22Rv1 (cell line): ENCODE results near the gene HSP90AB1.
A peak's percentile ranks its signal among the peaks of the same experiment; 100 is the strongest.

Experiments used
- H3K27ac ChIP-seq: fragments of 450-650 bp; 2 replicates; pipeline ENCODE4 v1.5.1; 2017
- CTCF ChIP-seq: fragments of 450-650 bp; IDR thresholded peaks from 2 replicates; pipeline ENCODE4 v1.5.1; 2017; ENCODE audit warnings: mild to moderate bottlenecking
- ZFX ChIP-seq: fragments of 450-650 bp; IDR thresholded peaks from 2 replicates; pipeline ENCODE4 v1.6.1; 2017; ENCODE audit warnings: antibody characterized with exemption, borderline replicate concordance

HSP90AB1 gene

GRCh38 chr6:44223319-44224028 lies 23.4 kb upstream of the HSP90AB1 start, which contains the start of gene SLC29A1:
Gene SLC29A1, plus strand, starts transcription at chr6:44223595. Its CDS starts 3,719 bp downstream, at chr6:44227314.
- peak within 1 kb of the TSS; percentile 79 for H3K27ac ChIP-seq
- TF ChIP-seq ZFX (no peak), CTCF (peak; percentile 33; the same call in 1 of the 2 replicates)

- 0 out of 2 replicates have a peak, but pooled peaks have one; percentile 3 for TF ChIP-seq CTCF
- TF ChIP-seq ZFX, result no peak
- H3K27ac ChIP-seq, result peak overlapping the region; percentile 79
Measured at GRCh38 chr6:44224029-44224964, 22.6 kb upstream of the HSP90AB1 start.

GRCh38 chr6:44224965-44225305 lies 22.0 kb upstream of the HSP90AB1 start:
- peak overlapping the region; percentile 79; the same call in 1 of the 2 replicates for H3K27ac ChIP-seq
- TF ChIP-seq CTCF (no peak), ZFX (no peak)

GRCh38 chr6:44225579-44226325 lies 21.1 kb upstream of the HSP90AB1 start:
- H3K27ac ChIP-seq, result no peak overlapping the region; the same call in 1 of the 2 replicates
- TF ChIP-seq ZFX (no peak), CTCF (no peak)

- TF ChIP-seq CTCF, result no peak
- no peak for TF ChIP-seq ZFX
- no peak overlapping the region for H3K27ac ChIP-seq
Measured at GRCh38 chr6:44226368-44227147, 20.3 kb upstream of the HSP90AB1 start.

- TF ChIP-seq CTCF (no peak), ZFX (no peak)
- H3K27ac ChIP-seq, result no peak overlapping the region
Measured at GRCh38 chr6:44227148-44227793, 19.6 kb upstream of the HSP90AB1 start.
